H9 (cell line): ENCODE results near the gene SCFD1. TPM values are rescaled to one million over a fixed set of nuclear protein-coding genes. Genes with fewer than 3 reads are reported as not detected.

Experiments used
- DNase-seq: peaks from one replicate; pipeline ENCODE4 v3.0.0-alpha.2; 2017
- H2AFZ ChIP-seq: one replicate; pipeline ENCODE4 v1.6.1; 2013; ENCODE audit warnings: mild to moderate bottlenecking, low read length, control low read depth, moderate library complexity
- H2AK5ac ChIP-seq: 2 replicates; pipeline ENCODE4 v1.6.1; 2013; ENCODE audit warnings: low read length, control low read depth, mixed read lengths; ENCODE audit not compliant: insufficient read length
- H2BK120ac ChIP-seq: one replicate; pipeline ENCODE4 v1.6.1; 2013; ENCODE audit warnings: low read depth, mild to moderate bottlenecking, low read length, control low read depth, inconsistent platforms; ENCODE audit not compliant: poor library complexity, severe bottlenecking
- H2BK12ac ChIP-seq: 2 replicates; pipeline ENCODE4 v1.6.1; 2013; ENCODE audit warnings: low read length, control low read depth, mixed read lengths, low read depth; ENCODE audit not compliant: insufficient read length
- H2BK15ac ChIP-seq: 2 replicates; pipeline ENCODE4 v1.6.1; 2013; ENCODE audit warnings: low read depth, low read length, control low read depth
- H2BK20ac ChIP-seq: one replicate; pipeline ENCODE4 v1.6.1; 2013; ENCODE audit warnings: low read depth, mild to moderate bottlenecking, low read length, control low read depth, inconsistent platforms; ENCODE audit not compliant: poor library complexity, severe bottlenecking
- H2BK5ac ChIP-seq: 2 replicates; pipeline ENCODE4 v1.6.1; 2013; ENCODE audit warnings: low read length, control low read depth, mixed read lengths; ENCODE audit not compliant: insufficient read length
- H3K14ac ChIP-seq: 2 replicates; pipeline ENCODE4 v1.6.1; 2013; ENCODE audit warnings: low read length, control low read depth; ENCODE audit not compliant: insufficient read depth
- H3K18ac ChIP-seq: 2 replicates; pipeline ENCODE4 v1.6.1; 2013; ENCODE audit warnings: low read depth, mild to moderate bottlenecking, mixed read lengths, low read length, control low read depth; ENCODE audit not compliant: insufficient read length
- H3K23ac ChIP-seq: 2 replicates; pipeline ENCODE4 v1.6.1; 2013; ENCODE audit warnings: low read length, control low read depth, mixed read lengths, low read depth; ENCODE audit not compliant: insufficient read length
- H3K23me2 ChIP-seq: 2 replicates; pipeline ENCODE4 v1.6.1; 2013; ENCODE audit warnings: low read depth, mild to moderate bottlenecking, mixed read lengths, low read length, control low read depth; ENCODE audit not compliant: insufficient read length, poor library complexity, severe bottlenecking
- H3K27ac ChIP-seq: 2 replicates; pipeline ENCODE4 v1.5.1; 2013; ENCODE audit warnings: low read length, control low read depth, mixed read lengths, low read depth; ENCODE audit not compliant: insufficient read length
- H3K27me3 ChIP-seq: 2 replicates; pipeline ENCODE4 v1.6.1; 2013; ENCODE audit warnings: low read length, control low read depth, inconsistent platforms; ENCODE audit not compliant: insufficient read depth
- H3K4ac ChIP-seq: 2 replicates; pipeline ENCODE4 v1.6.1; 2013; ENCODE audit warnings: low read depth, mild to moderate bottlenecking, control low read depth, inconsistent platforms, low read length, moderate library complexity
- H3K4me1 ChIP-seq: 2 replicates; pipeline ENCODE4 v1.6.1; 2013; ENCODE audit warnings: low read length, control low read depth, inconsistent platforms; ENCODE audit not compliant: insufficient read depth
- H3K4me2 ChIP-seq: 2 replicates; pipeline ENCODE4 v1.6.1; 2013; ENCODE audit warnings: low read length, control low read depth, mixed read lengths; ENCODE audit not compliant: insufficient read length, insufficient read depth
- H3K56ac ChIP-seq: 2 replicates; pipeline ENCODE4 v1.6.1; 2013; ENCODE audit warnings: low read depth, mild to moderate bottlenecking, mixed read lengths, low read length, control low read depth; ENCODE audit not compliant: insufficient read length
- H3K79me1 ChIP-seq: 2 replicates; pipeline ENCODE4 v1.6.1; 2013; ENCODE audit warnings: low read depth, mild to moderate bottlenecking, moderate library complexity, low read length, control low read depth, inconsistent platforms; ENCODE audit not compliant: insufficient read depth, poor library complexity, severe bottlenecking
- H3K79me2 ChIP-seq: 2 replicates; pipeline ENCODE4 v1.6.1; 2013; ENCODE audit warnings: low read length, control low read depth, inconsistent platforms; ENCODE audit not compliant: insufficient read depth
- H3K9ac ChIP-seq: 2 replicates; pipeline ENCODE4 v1.6.1; 2013; ENCODE audit warnings: low read length, control low read depth, mixed read lengths; ENCODE audit not compliant: insufficient read length; ENCODE audit errors: extremely low read depth
- H3K9me3 ChIP-seq: one replicate; pipeline ENCODE4 v1.6.1; 2013; ENCODE audit warnings: low read depth, low read length, inconsistent platforms; ENCODE audit not compliant: control insufficient read depth
- H3T11ph ChIP-seq: one replicate; pipeline ENCODE4 v1.6.1; 2013; ENCODE audit warnings: mild to moderate bottlenecking, low read length, control low read depth, inconsistent platforms
- H4K20me1 ChIP-seq: one replicate; pipeline ENCODE4 v1.6.1; 2013; ENCODE audit not compliant: control insufficient read depth, insufficient read length, insufficient read depth
- H4K5ac ChIP-seq: 2 replicates; pipeline ENCODE4 v1.6.1; 2013; ENCODE audit warnings: low read depth, mild to moderate bottlenecking, mixed read lengths, low read length, control low read depth; ENCODE audit not compliant: insufficient read length
- H4K8ac ChIP-seq: replicated peaks from 2 replicates; pipeline ENCODE4 v1.6.1; 2013; ENCODE audit warnings: low read length, control low read depth, mixed read lengths, low read depth; ENCODE audit not compliant: insufficient read length
- H4K91ac ChIP-seq: 2 replicates; pipeline ENCODE4 v1.6.1; 2013; ENCODE audit warnings: low read depth, mild to moderate bottlenecking, moderate library complexity, mixed read lengths, low read length, control low read depth; ENCODE audit not compliant: insufficient read length
- H3K27ac Mint-ChIP-seq, 3 experiments: 2 replicates in 2 of 3; 3 replicates in 1 of 3; pipeline ENCODE4 v1.8.0; 2020 to 2021; ENCODE audit warnings: mixed read lengths in 3 of 3, mild to moderate bottlenecking in 1 of 3, moderate library complexity in 1 of 3
- H3K27me3 Mint-ChIP-seq: 2 replicates; pipeline ENCODE4 v1.8.0; 2021; ENCODE audit warnings: low read depth, mild to moderate bottlenecking, moderate library complexity, mixed read lengths
- H3K36me3 Mint-ChIP-seq, 3 experiments: 2 replicates in 2 of 3; 3 replicates in 1 of 3; pipeline ENCODE4 v1.8.0; 2020 to 2021; ENCODE audit warnings: low read depth in 3 of 3, mixed read lengths in 3 of 3; ENCODE audit not compliant: insufficient read depth in 1 of 3
- H3K4me1 Mint-ChIP-seq, 2 experiments: 2 replicates each; pipeline ENCODE4 v1.8.0; 2020; ENCODE audit warnings: mixed read lengths in 2 of 2
- H3K4me3 Mint-ChIP-seq, 2 experiments: 2 replicates in 1 of 2; 3 replicates in 1 of 2; pipeline ENCODE4 v1.8.0; 2020 to 2021; ENCODE audit warnings: mild to moderate bottlenecking in 2 of 2, mixed read lengths in 2 of 2, moderate library complexity in 1 of 2
- H3K9me3 Mint-ChIP-seq, 2 experiments: 2 replicates in 1 of 2; 3 replicates in 1 of 2; pipeline ENCODE4 v1.8.0; 2020; ENCODE audit warnings: mild to moderate bottlenecking in 2 of 2, mixed read lengths in 2 of 2, moderate library complexity in 1 of 2
- WGBS: extraction: QIAGEN DNeasy Blood & Tissue Kit; methylation state at CpG from one replicate; pipeline ENCODE4 v1.1.7; 2013; ENCODE audit warnings: missing lambda C conversion rate, low lambda C conversion rate, mixed read lengths; ENCODE audit not compliant: insufficient read length; ENCODE audit errors: extremely low coverage; 5-methylcytosine and 5-hydroxymethylcytosine counted together
- total RNA-seq: library from RNA; stranded (reverse); gene quantifications from 2 replicates; pipeline ENCODE4 v1.2.1, GENCODE V29; 2021
- TF ChIP-seq, protein P1 (sequence below): fragments of 200-600 bp; sonication (generic); conservative IDR thresholded peaks from 3 replicates; pipeline ENCODE4 v1.8.0; 2021; ENCODE audit warnings: antibody characterized with exemption, mild to moderate bottlenecking

SCFD1 gene
- total RNA-seq, 1 experiment from 2014 or later, result 85.2 TPM

DNA sequence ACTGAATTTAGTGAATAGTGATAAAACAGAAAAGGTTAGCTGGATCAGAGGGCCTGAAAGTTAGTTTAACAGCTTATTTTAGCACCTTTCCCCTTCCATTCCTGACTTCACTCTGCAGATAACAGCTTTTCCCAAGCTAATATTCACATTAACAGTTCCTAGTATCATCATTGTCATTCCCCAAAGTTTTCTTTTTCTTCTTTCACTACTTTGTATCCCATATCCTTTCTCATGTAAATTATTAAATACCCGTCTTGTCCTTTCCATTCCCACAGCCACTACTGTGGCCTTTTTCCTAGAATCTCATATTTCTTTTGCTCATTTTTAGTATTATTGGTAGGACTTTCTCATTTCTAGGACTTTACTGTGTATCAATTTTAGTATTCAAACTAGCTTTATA, 70.5 kb downstream of the SCFD1 start:
- Histone ChIP-seq H2AFZ (no peak overlapping the region), H3K4me1 (no peaks in the 10 kb centered on the region), H2BK5ac (no peak overlapping the region), H3K79me1 (no peaks in the 10 kb centered on the region), H3K79me2 (no peaks in the 10 kb centered on the region), H4K91ac (no peak overlapping the region), H3K23ac (no peak overlapping the region), H2BK12ac (no peak overlapping the region), H3K9me3 (no peaks in the 10 kb centered on the region), H3K23me2 (no peaks in the 10 kb centered on the region), H3T11ph (no peak overlapping the region), H3K4ac (no peak overlapping the region), H3K56ac (no peak overlapping the region), H2AK5ac (no peak overlapping the region), H3K27me3 (no peaks in the 10 kb centered on the region), H3K9ac (no peak overlapping the region), H2BK20ac (no peak overlapping the region), H3K27ac (no peak overlapping the region), H2BK120ac (no peak overlapping the region), H4K8ac (no peak overlapping the region), H4K20me1 (no peaks in the 10 kb centered on the region), H3K4me2 (peak overlapping the region; percentile 2), H3K18ac (no peak overlapping the region), H2BK15ac (no peak overlapping the region), H3K14ac (no peak overlapping the region), H4K5ac (no peak overlapping the region)
- no CpG with 5 or more reads among the region's 1 CpG for WGBS
- Mint-ChIP-seq H3K27me3 (no peaks in the 10 kb centered on the region), H3K4me3 (peak overlapping the region; percentile 15 to 31; a peak in 2 of 5 replicates), H3K9me3 (no peaks in the 10 kb centered on the region), H3K36me3 (peaks cover 0 to 13% (median 7%) of the 10 kb centered on the region in 3 experiments; a peak in 3 of 7 replicates), H3K27ac (peak overlapping the region; percentile 35 to 93 (median 91); a peak in 5 of 7 replicates), H3K4me1 (peaks cover 26% of the 10 kb centered on the region in 2 experiments)
- no peak for DNase-seq
- TF ChIP-seq, protein P1, sequence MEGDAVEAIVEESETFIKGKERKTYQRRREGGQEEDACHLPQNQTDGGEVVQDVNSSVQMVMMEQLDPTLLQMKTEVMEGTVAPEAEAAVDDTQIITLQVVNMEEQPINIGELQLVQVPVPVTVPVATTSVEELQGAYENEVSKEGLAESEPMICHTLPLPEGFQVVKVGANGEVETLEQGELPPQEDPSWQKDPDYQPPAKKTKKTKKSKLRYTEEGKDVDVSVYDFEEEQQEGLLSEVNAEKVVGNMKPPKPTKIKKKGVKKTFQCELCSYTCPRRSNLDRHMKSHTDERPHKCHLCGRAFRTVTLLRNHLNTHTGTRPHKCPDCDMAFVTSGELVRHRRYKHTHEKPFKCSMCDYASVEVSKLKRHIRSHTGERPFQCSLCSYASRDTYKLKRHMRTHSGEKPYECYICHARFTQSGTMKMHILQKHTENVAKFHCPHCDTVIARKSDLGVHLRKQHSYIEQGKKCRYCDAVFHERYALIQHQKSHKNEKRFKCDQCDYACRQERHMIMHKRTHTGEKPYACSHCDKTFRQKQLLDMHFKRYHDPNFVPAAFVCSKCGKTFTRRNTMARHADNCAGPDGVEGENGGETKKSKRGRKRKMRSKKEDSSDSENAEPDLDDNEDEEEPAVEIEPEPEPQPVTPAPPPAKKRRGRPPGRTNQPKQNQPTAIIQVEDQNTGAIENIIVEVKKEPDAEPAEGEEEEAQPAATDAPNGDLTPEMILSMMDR, result no peak
